ENCODE measurements around the gene EPS15. TPM values are rescaled to one million over a fixed set of nuclear protein-coding genes. Genes with fewer than 3 reads are reported as not detected.

The EPS15 gene
- total and polyA plus RNA-seq, 9 of the 15 experiments (the other 6 are each of a cell fraction or from before 2014, with no cell fraction given) = 23.1 to 69.0 (median 41.7) TPM

- TF ChIP-seq ZNF217 (CRISPR knock-in tag; IDR thresholded peaks at IDR 0.05) (no peak), ARID4B (CRISPR knock-in tag; IDR thresholded peaks at IDR 0.05) (no peak), NCOA2 (IDR thresholded peaks at IDR 0.05; ENCODE audit: partially characterized antibody in 2 of 2) (no peak), RAD21 (CRISPR knock-in tag; conservative IDR thresholded peaks at IDR 0.05 in 1 of 2, IDR thresholded peaks at IDR 0.05 in 1 of 2) (no peak), SMARCE1 (IDR thresholded peaks at IDR 0.05) (no peak), GTF2E2 (tag; IDR thresholded peaks at IDR 0.05) (no peak), TFAM (CRISPR knock-in tag; conservative IDR thresholded peaks at IDR 0.05) (no peak), ZNF407 (IDR thresholded peaks at IDR 0.05; ENCODE audit: low read depth) (no peak), CHD1 (IDR thresholded peaks at IDR 0.05; ENCODE audit: low read length) (peak; percentile 72), ZNF395 (CRISPR knock-in tag; IDR thresholded peaks at IDR 0.05) (0 out of 2 replicates have a peak, but pooled peaks have one; percentile 55)
These were observed 449 bp downstream of the EPS15 start (continued) for GRCh38 chr1:51518586-51519047.

Data from K562 (cell line).